ENCODE results near the gene PIP4K2C.
A peak's percentile ranks its signal among the peaks of the same experiment; 100 is the strongest.
"Not testable (repeated sequence)": the region's sequence is repeated elsewhere in the genome, so short reads cannot be mapped to it uniquely, and the experiment has no call there.

PIP4K2C gene

GRCh38 chr12:57623811-57624390 lies 32.9 kb downstream of the PIP4K2C start:
- DNase-seq: no peak

- DNase-seq: no peak
Observed at GRCh38 chr12:57624441-57625220, 33.6 kb downstream of the PIP4K2C start.

- DNase-seq: no peak
Observed at GRCh38 chr12:57625261-57626032, 34.5 kb downstream of the PIP4K2C start.

- DNase-seq: no peak
Observed at GRCh38 chr12:57626111-57626920, 35.3 kb downstream of the PIP4K2C start.

- DNase-seq: no peak
Observed at GRCh38 chr12:57626921-57627445, 36.0 kb downstream of the PIP4K2C start.

GRCh38 chr12:57627501-57628279 lies 36.7 kb downstream of the PIP4K2C start:
- no peak for DNase-seq

- no peak for DNase-seq
Observed at GRCh38 chr12:57628280-57629191, 37.5 kb downstream of the PIP4K2C start.

- no peak for DNase-seq
Observed at GRCh38 chr12:57629897-57630471, 39.0 kb downstream of the PIP4K2C start.

GRCh38 chr12:57630891-57631433 lies 40.0 kb downstream of the PIP4K2C start:
- no peak for DNase-seq

- DNase-seq: no peak
Observed at GRCh38 chr12:57631566-57632072, 40.6 kb downstream of the PIP4K2C start.

- DNase-seq: no peak
Observed at GRCh38 chr12:57632073-57632957, 41.3 kb downstream of the PIP4K2C start.

- peak; percentile 61 for DNase-seq
Observed at GRCh38 chr12:57632958-57633840, 42.2 kb downstream of the PIP4K2C start, which contains the start of gene B4GALNT1. B4GALNT1 (minus strand) TSS chr12:57633201; CDS start chr12:57632132, 1,069 bp downstream.

- not testable (repeated sequence) for DNase-seq
Observed at GRCh38 chr12:57636731-57637130, 45.7 kb downstream of the PIP4K2C start.

- no peak for DNase-seq
Observed at GRCh38 chr12:57637364-57637763, 46.4 kb downstream of the PIP4K2C start.

- no peak for DNase-seq
Observed at GRCh38 chr12:57638096-57638495, 47.1 kb downstream of the PIP4K2C start.

- DNase-seq: no peak
Observed at GRCh38 chr12:57640175-57641042, 49.4 kb downstream of the PIP4K2C start.

All from CD4-positive, alpha-beta T cell treated with Interleukin-15 for 1 hour (primary cell).